K562 (cell line): ENCODE measurements around the gene ANKRD34B. TPM values are rescaled to one million over a fixed set of nuclear protein-coding genes. Genes with fewer than 3 reads are reported as not detected.

Experiments
- ATAC-seq: fragments of 200-7000 bp; cut with Tn5 transposase; 3 replicates; pipeline ENCODE4 v1.9.1; 2020; ENCODE audit warnings: moderate library complexity
- BruUV-seq: library from RNA; stranded (reverse); fragments of 400-500 nt; replicated peaks from 2 replicates; lab custom pipeline; 2021; lab: Mats Ljungman, UMichigan
- CTCF ChIA-PET: fragments of 300-600 bp; formaldehyde crosslinking; extraction: SDS; loops from one replicate; lab custom pipeline; 2021; ENCODE audit warnings: low intra/inter-chr PET ratio; lab: Yijun Ruan, JAX
- POLR2A ChIA-PET: fragments of 300-600, 350-650 bp; sonication (Branson Sonifier 250); formaldehyde crosslinking; extraction: SDS; loops from one replicate; lab custom pipeline; 2021; ENCODE audit warnings: antibody characterized with exemption, inconsistent platforms; lab: Yijun Ruan, JAX
- DNase-seq, 4 experiments: peaks; one replicate each; pipeline versions ENCODE4 v3.0.0 to v3.0.0-alpha.2; 2011 to 2018; ENCODE audit warnings: low spot score in 3 of 4, mixed read lengths in 3 of 4; ENCODE audit errors: extremely low read depth in 1 of 4
- FAIRE-seq: peaks from 2 replicates; lab custom pipeline; 2011; peaks lifted over from hg19 to GRCh38; lab: Jason Lieb, UNC
- H2AFZ ChIP-seq: 2 replicates; pipeline ENCODE4 v1.6.0; 2011; ENCODE audit warnings: low read depth, low read length, control low read depth, inconsistent platforms
- H3K27ac ChIP-seq: fragments of 200-600 bp; 3 replicates; pipeline ENCODE4 v1.8.0; 2011; ENCODE audit warnings: low read depth, mild to moderate bottlenecking, control low read depth, inconsistent platforms, low read length, moderate library complexity, mixed read lengths; ENCODE audit errors: extremely low read depth
- H3K27me3 ChIP-seq, 2 experiments: fragments of 300-600 bp in 1 of 2; 2 replicates in 1 of 2; 3 replicates in 1 of 2; pipeline versions ENCODE4 v1.6.0 to v1.8.0; 2011; ENCODE audit warnings: inconsistent platforms in 2 of 2, low read length in 2 of 2, mild to moderate bottlenecking in 1 of 2, mixed read lengths in 1 of 2, moderate library complexity in 1 of 2; ENCODE audit not compliant: control insufficient read depth in 2 of 2, insufficient read depth in 2 of 2
- H3K36me3 ChIP-seq: fragments of 300-600 bp; 3 replicates; pipeline ENCODE4 v1.8.0; 2011; ENCODE audit warnings: mild to moderate bottlenecking, low read length, inconsistent platforms; ENCODE audit not compliant: control insufficient read depth, insufficient read depth
- H3K4me1 ChIP-seq, 2 experiments: fragments of 200-600 bp in 1 of 2; replicated peaks in 1 of 2; 2 replicates in 1 of 2; 3 replicates in 1 of 2; pipeline versions ENCODE4 v1.5.1 to v1.8.0; 2011; ENCODE audit warnings: inconsistent platforms in 2 of 2, low read length in 2 of 2, mild to moderate bottlenecking in 1 of 2, mixed read lengths in 1 of 2, moderate library complexity in 1 of 2; ENCODE audit not compliant: control insufficient read depth in 2 of 2, insufficient read depth in 2 of 2
- H3K4me2 ChIP-seq: 2 replicates; pipeline ENCODE4 v1.6.1; 2011; ENCODE audit warnings: low read length, control low read depth, inconsistent platforms, mixed read lengths; ENCODE audit not compliant: insufficient read depth
- H3K4me3 ChIP-seq: fragments of 200-600 bp; sonication (generic), shearing (Covaris generic); 2 replicates; pipeline ENCODE4 v1.5.1; 2016; ENCODE audit warnings: control low read depth, inconsistent platforms
- H3K79me2 ChIP-seq: fragments of 200-600 bp; 3 replicates; pipeline ENCODE4 v1.8.0; 2011; ENCODE audit warnings: low read length, inconsistent platforms; ENCODE audit not compliant: control insufficient read depth, insufficient read depth
- H3K9ac ChIP-seq, 2 experiments: 2 replicates each; pipeline versions ENCODE4 v1.6.0 to v1.6.1; 2011; ENCODE audit warnings: low read depth in 2 of 2, low read length in 2 of 2, control low read depth in 1 of 2, inconsistent platforms in 1 of 2, mild to moderate bottlenecking in 1 of 2, mixed read lengths in 1 of 2; ENCODE audit not compliant: insufficient read depth in 1 of 2
- H3K9me1 ChIP-seq: one replicate; pipeline ENCODE4 v1.6.0; 2011; ENCODE audit warnings: inconsistent platforms, mild to moderate bottlenecking, low read length, moderate library complexity; ENCODE audit not compliant: control insufficient read depth, insufficient read depth
- H3K9me3 ChIP-seq: replicated peaks from 2 replicates; pipeline ENCODE4 v1.5.1; 2011; ENCODE audit warnings: low read depth, low read length, inconsistent platforms; ENCODE audit not compliant: control insufficient read depth, insufficient read depth
- H4K20me1 ChIP-seq: replicated peaks from 2 replicates; pipeline ENCODE4 v1.6.1; 2011; ENCODE audit warnings: low read length, inconsistent platforms, mixed read lengths; ENCODE audit not compliant: control insufficient read depth, insufficient read depth
- EZH2 ChIP-seq: IDR thresholded peaks from 2 replicates; pipeline ENCODE4 v1.6.1; 2012; ENCODE audit warnings: low read depth, mild to moderate bottlenecking, inconsistent platforms, low read length, borderline replicate concordance
- HIVEP1 ChIP-seq: fragments of 250-450 bp; sonication (Bioruptor Pico); IDR thresholded peaks from 2 replicates; pipeline ENCODE4 v1.4.0; 2020; ENCODE audit warnings: mild to moderate bottlenecking
- NFATC3 ChIP-seq: fragments of 450-650 bp; IDR thresholded peaks from 2 replicates; pipeline ENCODE4 v1.6.1; 2017; ENCODE audit warnings: mild to moderate bottlenecking
- PYGO2 ChIP-seq: fragments of 450-650 bp; IDR thresholded peaks from 2 replicates; pipeline ENCODE4 v1.6.1; 2016; ENCODE audit warnings: mild to moderate bottlenecking, missing genetic modification characterization, moderate library complexity, missing compliant biosample characterization
- RBM15 ChIP-seq: fragments of 200-400 bp; formaldehyde crosslinking; IDR thresholded peaks from 2 replicates; pipeline ENCODE4 v1.6.1; 2018; ENCODE audit warnings: mild to moderate bottlenecking, low read length, moderate library complexity; ENCODE audit not compliant: insufficient read depth
- SAP30 ChIP-seq: fragments of 200-600 bp; sonication (generic); IDR thresholded peaks from 2 replicates; pipeline ENCODE4 v1.6.1; 2012; ENCODE audit warnings: borderline replicate concordance, low read depth, mild to moderate bottlenecking, moderate library complexity, low read length, control low read depth, inconsistent platforms; ENCODE audit not compliant: insufficient read depth, poor library complexity, severe bottlenecking
- SETDB1 ChIP-seq: IDR thresholded peaks from one replicate; pipeline ENCODE4 v1.6.1; 2012; ENCODE audit warnings: low read length, control low read depth, inconsistent platforms
- SMARCA5 ChIP-seq: fragments of 450-650 bp; IDR thresholded peaks from 2 replicates; pipeline ENCODE4 v1.6.1; 2016
- ZBTB17 ChIP-seq: fragments of 450-650 bp; formaldehyde crosslinking; IDR thresholded peaks from 2 replicates; pipeline ENCODE4 v1.4.0; 2020; ENCODE audit warnings: mild to moderate bottlenecking
- ZBTB40 ChIP-seq, 2 experiments: fragments of 450-650 bp in 1 of 2; sonication (generic) in 1 of 2; formaldehyde crosslinking in 1 of 2; IDR thresholded peaks; 2 replicates each; pipeline versions ENCODE4 v1.7.1 to v1.9.0; 2016 to 2022; ENCODE audit warnings: inconsistent platforms in 1 of 2, mild to moderate bottlenecking in 1 of 2, missing genetic modification reagents in 1 of 2
- ZFPM2 ChIP-seq: fragments of 250-450 bp; sonication (Bioruptor Pico); IDR thresholded peaks from 2 replicates; pipeline ENCODE4 v1.5.1; 2022; ENCODE audit warnings: mild to moderate bottlenecking
- ZSCAN29 ChIP-seq: fragments of 450-650 bp; IDR thresholded peaks from 2 replicates; pipeline ENCODE4 v1.6.1; 2017
- WGBS: fragments of 100-300 bp; shearing (Covaris generic); methylation state at CpG from one replicate; pipeline ENCODE4 v1.1.6; 2016; ENCODE audit warnings: low coverage, mixed read lengths; ENCODE audit not compliant: insufficient coverage; ENCODE audit errors: missing lambda C conversion rate; 5-methylcytosine and 5-hydroxymethylcytosine counted together
- in situ Hi-C: fragments of 300-500 bp; cut with MboI; formaldehyde crosslinking; loops from 4 replicates; pipeline ENCODE4 v1.15.0; 2018; ENCODE audit warnings: inconsistent platforms, mixed read lengths
- intact Hi-C: fragments of 100-400 bp; cut with micrococcal nuclease; formaldehyde crosslinking; loops from 2 replicates; pipeline ENCODE4 v1.14.2; 2022
- polyA plus RNA-seq, 8 experiments: library from polyadenylated mRNA; depleted of rRNA in 4 of 8; stranded (reverse) in 5 of 8; unstranded in 3 of 8; fragments of >200 nt; fragmentation: Nextera tagmentation in 2 of 8; fragmentation: Illumina TruSeq in 1 of 8; extraction: Ambion mirVana in 2 of 8; extraction: Trizol in 1 of 8; gene quantifications; 2 replicates each; pipeline versions ENCODE4 v1.2.1 to v1.2.3, GENCODE V29; 2011 to 2014; ENCODE audit warnings: inconsistent platforms in 1 of 8, missing spikeins in 1 of 8
- total RNA-seq, 7 experiments: library from RNA; depleted of rRNA in 6 of 7; stranded (reverse); fragments of >200 nt in 6 of 7; fragmentation: Illumina TruSeq in 2 of 7; extraction: Trizol in 2 of 7; gene quantifications; 2 replicates each; pipeline versions ENCODE4 v1.2.1 to v1.2.3, GENCODE V29; 2011 to 2021; ENCODE audit warnings: low replicate concordance in 1 of 7
- TF ChIP-seq, protein P1 (sequence below): fragments of 450-650 bp; IDR thresholded peaks from 2 replicates; pipeline ENCODE4 v1.6.1; 2017; ENCODE audit warnings: mild to moderate bottlenecking, moderate library complexity

Gene ANKRD34B
- total and polyA plus RNA-seq, 9 of the 15 experiments (the other 6 are each of a cell fraction or from before 2014, with no cell fraction given), result not detected

- no peaks in the 10 kb centered on the region for H3K9me1 ChIP-seq
- intact Hi-C loops, result no loop called here
- no peak overlapping the region for H3K9ac ChIP-seq
- H3K79me2 ChIP-seq, result no peaks in the 10 kb centered on the region
- ATAC-seq (no peak), FAIRE-seq (no peak), DNase-seq (no peak)
- H3K27ac ChIP-seq, result no peak overlapping the region
- no TSS peak for BruUV-seq
- no peak overlapping the region for H3K4me2 ChIP-seq
- no peaks in the 10 kb centered on the region for H4K20me1 ChIP-seq
- in situ Hi-C loops, result no loop called here
- H3K4me3 ChIP-seq, result no peak overlapping the region
- no peaks in the 10 kb centered on the region for H3K36me3 ChIP-seq
- H3K27me3 ChIP-seq, result peaks cover 5 to 12% of the 10 kb centered on the region in 2 experiments; a peak in 4 of 5 replicates
- no peaks in the 10 kb centered on the region; a peak in 1 of 5 replicates for H3K4me1 ChIP-seq
- ChIA-PET POLR2A (no interaction called here), CTCF (no interaction called here)
- 1% methylated on average over 5 of the region's 5 CpGs for WGBS
- TF ChIP-seq EZH2, result no peak
- TF ChIP-seq ZBTB17 (CRISPR knock-in tag), result no peak
- TF ChIP-seq SETDB1, result no peak
- no peak for TF ChIP-seq NFATC3
- no peak for TF ChIP-seq PYGO2 (tag)
- no peak for TF ChIP-seq ZSCAN29
- no peak for TF ChIP-seq ZBTB40 (IDR thresholded peaks at IDR 0.05)
- no peak for TF ChIP-seq ZBTB40 (CRISPR knock-in tag; IDR thresholded peaks at IDR 0.05)
- TF ChIP-seq, protein P1, sequence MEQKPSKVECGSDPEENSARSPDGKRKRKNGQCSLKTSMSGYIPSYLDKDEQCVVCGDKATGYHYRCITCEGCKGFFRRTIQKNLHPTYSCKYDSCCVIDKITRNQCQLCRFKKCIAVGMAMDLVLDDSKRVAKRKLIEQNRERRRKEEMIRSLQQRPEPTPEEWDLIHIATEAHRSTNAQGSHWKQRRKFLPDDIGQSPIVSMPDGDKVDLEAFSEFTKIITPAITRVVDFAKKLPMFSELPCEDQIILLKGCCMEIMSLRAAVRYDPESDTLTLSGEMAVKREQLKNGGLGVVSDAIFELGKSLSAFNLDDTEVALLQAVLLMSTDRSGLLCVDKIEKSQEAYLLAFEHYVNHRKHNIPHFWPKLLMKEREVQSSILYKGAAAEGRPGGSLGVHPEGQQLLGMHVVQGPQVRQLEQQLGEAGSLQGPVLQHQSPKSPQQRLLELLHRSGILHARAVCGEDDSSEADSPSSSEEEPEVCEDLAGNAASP, result no peak
- TF ChIP-seq ZFPM2, result no peak
- TF ChIP-seq RBM15, result no peak
- no peak for TF ChIP-seq SAP30
- no peak for TF ChIP-seq SMARCA5
- no peak for TF ChIP-seq HIVEP1 (CRISPR knock-in tag)
- H2AFZ ChIP-seq, result no peak overlapping the region
- H3K9me3 ChIP-seq, result no peaks in the 10 kb centered on the region
Observed at GRCh38 chr5:80590766-80591165, 20.7 kb upstream of the ANKRD34B start.
